ENCODE measurements around the gene CEP70. TPM values are rescaled to one million over a fixed set of nuclear protein-coding genes. Genes with fewer than 3 reads are reported as not detected.

The CEP70 gene
- total RNA-seq, 2 donors from 2014 or later = 36.9 to 37.4 TPM

DNA sequence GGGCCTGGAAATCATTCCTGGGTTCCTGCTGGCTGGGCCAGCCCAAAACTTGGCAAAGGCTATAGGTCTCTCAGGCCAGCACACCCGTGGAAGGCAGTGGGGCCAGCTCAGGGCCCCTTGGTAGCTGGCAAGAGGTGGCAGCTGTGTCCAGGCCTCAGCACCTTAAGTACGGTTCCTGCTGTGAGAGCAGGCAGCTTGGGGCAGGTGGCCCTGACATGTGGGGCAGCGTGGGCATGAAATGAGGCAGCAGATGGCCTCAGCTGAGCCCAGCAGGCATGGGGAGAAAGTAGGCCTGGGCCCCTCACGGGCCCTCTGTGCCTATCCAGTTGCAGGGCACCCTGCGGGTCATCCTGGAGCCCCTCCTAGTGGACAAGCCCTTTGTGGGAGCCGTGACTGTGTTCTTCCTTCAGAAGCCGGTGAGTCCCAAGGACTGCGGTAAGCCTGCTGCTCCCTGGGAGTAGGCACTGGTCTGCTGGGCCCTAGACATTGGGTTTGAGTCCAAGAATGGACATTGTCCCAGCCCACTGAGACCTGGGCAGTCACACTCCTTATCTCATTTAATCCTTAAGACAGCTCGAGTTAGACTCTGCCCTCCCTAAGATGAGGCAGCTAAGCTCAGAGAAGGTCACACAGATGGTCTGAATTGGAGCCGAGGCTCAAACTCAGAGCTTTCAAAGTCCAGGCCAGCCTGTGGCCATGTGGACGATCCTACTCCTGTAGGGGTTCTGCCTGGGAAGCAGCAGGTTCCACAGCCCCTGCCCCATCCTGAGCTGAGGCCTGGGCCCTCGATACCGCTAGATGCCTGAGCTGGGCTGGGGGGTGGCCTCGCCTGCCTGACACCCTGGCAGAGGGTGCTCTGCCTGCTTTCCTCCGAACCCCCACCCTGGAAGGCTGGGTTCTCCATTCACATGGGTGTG is 134.2 kb downstream of the CEP70 start:
- Histone ChIP-seq H3K27me3 (no peaks in the 10 kb centered on the region), H3K36me3 (replicated peaks in 1 of 2; ENCODE audit: insufficient read depth in 1 of 2, low read depth in 2 of 2) (no peaks in the 10 kb centered on the region), H3K4me3 (no peak overlapping the region), H3K27ac (no peak overlapping the region), H3K9me3 (no peaks in the 10 kb centered on the region), H3K4me1 (no peaks in the 10 kb centered on the region)
- TF ChIP-seq, protein P1, sequence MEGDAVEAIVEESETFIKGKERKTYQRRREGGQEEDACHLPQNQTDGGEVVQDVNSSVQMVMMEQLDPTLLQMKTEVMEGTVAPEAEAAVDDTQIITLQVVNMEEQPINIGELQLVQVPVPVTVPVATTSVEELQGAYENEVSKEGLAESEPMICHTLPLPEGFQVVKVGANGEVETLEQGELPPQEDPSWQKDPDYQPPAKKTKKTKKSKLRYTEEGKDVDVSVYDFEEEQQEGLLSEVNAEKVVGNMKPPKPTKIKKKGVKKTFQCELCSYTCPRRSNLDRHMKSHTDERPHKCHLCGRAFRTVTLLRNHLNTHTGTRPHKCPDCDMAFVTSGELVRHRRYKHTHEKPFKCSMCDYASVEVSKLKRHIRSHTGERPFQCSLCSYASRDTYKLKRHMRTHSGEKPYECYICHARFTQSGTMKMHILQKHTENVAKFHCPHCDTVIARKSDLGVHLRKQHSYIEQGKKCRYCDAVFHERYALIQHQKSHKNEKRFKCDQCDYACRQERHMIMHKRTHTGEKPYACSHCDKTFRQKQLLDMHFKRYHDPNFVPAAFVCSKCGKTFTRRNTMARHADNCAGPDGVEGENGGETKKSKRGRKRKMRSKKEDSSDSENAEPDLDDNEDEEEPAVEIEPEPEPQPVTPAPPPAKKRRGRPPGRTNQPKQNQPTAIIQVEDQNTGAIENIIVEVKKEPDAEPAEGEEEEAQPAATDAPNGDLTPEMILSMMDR (IDR thresholded peaks at IDR 0.05) = no peak
- no peak for TF ChIP-seq POLR2A (IDR thresholded peaks at IDR 0.05)
- 46 to 81% methylated on average over 3 to 14 of the region's 15 CpGs for WGBS, 2 donors
- intact Hi-C loops (cut with DNase I) = no loop called here
- DNase-seq = no peak
- ATAC-seq = no peak

DNA sequence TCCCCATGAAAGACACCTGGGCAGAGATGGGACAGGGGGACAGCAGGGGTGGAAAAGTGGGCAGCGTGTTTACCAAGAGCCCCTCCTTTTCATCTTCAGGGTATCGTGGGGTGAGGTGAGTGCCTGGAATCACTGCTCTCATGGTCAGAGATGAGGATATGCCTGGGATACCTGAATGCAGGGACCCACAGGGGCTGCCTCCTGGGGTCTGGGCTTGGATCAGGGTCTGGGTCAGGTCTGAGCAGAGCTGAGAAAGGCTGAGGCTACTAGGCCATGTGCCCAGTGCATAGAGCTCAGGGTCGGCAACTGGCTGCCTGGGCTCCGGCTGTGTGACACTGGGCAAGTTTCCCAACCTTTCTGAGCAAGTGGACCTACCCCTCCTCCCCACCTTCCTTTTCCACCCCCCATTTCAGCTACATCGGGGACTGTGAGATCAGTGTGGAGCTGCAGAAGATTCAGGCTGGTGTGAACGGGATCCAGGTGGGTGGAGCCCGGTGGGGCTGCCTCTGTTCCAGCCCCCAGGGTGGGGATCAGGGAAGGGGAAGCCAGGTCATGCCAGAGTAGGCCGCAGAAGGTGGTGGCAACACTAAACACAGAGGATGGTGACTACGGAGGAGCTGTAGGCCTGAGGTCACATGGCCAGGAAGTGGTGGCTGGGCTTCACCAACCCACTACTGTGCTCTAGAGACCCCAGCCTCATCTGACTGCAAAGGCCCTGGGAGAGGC is 135.1 kb downstream of the CEP70 start:
- Histone ChIP-seq H3K27ac (no peak overlapping the region), H3K4me1 (no peaks in the 10 kb centered on the region), H3K36me3 (replicated peaks in 1 of 2; ENCODE audit: insufficient read depth in 1 of 2, low read depth in 2 of 2) (no peaks in the 10 kb centered on the region), H3K4me3 (no peak overlapping the region), H3K27me3 (no peaks in the 10 kb centered on the region), H3K9me3 (no peaks in the 10 kb centered on the region)
- intact Hi-C loops (cut with DNase I) = no loop called here
- DNase-seq (no peak), ATAC-seq (no peak)
- 77 to 90% methylated on average over 8 to 9 of the region's 9 CpGs for WGBS, 2 donors
- TF ChIP-seq, protein P1 (IDR thresholded peaks at IDR 0.05) = no peak
- TF ChIP-seq POLR2A (IDR thresholded peaks at IDR 0.05) = no peak

DNA sequence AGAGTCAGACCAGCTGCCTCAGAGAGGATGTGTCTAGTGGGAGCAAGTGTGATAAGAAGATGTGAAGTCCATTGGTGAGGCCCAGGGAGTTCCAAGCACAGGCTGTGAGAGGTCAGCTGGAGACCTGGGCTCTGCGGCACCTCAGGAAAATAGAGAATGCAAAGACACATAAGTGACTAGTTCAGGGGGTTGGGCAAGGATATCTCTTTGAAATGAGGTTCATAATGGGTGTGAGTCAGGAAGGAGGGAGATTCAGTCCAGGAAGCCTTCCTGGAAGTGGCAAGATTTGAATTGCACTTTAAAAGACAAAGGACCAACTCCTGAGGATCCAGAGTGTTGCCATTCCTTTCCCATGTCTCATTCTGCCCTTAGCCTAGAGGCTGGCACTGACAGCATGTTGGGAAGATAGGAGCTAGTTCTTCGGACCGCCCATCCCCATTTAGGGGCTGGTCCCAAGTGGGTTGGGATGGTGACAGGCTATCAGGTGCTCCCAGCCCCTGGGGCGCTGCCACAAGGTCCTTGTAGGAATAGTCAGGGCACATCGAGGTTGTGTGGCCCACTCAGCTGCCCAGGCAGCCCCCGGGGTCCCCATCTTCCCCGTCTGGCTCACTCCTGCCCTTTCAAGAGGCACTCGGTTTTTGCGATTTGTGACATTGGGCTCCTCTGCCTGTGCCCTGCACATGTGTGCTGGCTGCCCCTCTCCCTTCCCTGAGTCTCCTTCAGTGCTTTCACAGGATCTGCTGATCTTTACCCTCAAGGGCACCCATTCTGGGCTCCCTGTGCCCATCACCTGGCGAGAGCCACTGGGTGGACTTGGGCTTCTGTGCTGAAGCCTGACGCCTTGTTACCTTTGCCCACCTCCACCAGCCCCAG is 136.0 kb downstream of the CEP70 start:
- H3K4me1 ChIP-seq = no peaks in the 10 kb centered on the region
- 80 to 95% methylated on average over 8 to 11 of the region's 11 CpGs for WGBS, 2 donors
- H3K4me3 ChIP-seq = no peak overlapping the region
- no peak overlapping the region for H3K27ac ChIP-seq
- intact Hi-C loops (cut with DNase I) = no loop called here
- H3K36me3 ChIP-seq (replicated peaks in 1 of 2; ENCODE audit: insufficient read depth in 1 of 2, low read depth in 2 of 2) = no peaks in the 10 kb centered on the region
- no peak for ATAC-seq
- no peak for DNase-seq
- no peaks in the 10 kb centered on the region for H3K27me3 ChIP-seq
- TF ChIP-seq POLR2A (IDR thresholded peaks at IDR 0.05) = no peak
- TF ChIP-seq, protein P1 (IDR thresholded peaks at IDR 0.05) = no peak
- H3K9me3 ChIP-seq = no peaks in the 10 kb centered on the region

DNA sequence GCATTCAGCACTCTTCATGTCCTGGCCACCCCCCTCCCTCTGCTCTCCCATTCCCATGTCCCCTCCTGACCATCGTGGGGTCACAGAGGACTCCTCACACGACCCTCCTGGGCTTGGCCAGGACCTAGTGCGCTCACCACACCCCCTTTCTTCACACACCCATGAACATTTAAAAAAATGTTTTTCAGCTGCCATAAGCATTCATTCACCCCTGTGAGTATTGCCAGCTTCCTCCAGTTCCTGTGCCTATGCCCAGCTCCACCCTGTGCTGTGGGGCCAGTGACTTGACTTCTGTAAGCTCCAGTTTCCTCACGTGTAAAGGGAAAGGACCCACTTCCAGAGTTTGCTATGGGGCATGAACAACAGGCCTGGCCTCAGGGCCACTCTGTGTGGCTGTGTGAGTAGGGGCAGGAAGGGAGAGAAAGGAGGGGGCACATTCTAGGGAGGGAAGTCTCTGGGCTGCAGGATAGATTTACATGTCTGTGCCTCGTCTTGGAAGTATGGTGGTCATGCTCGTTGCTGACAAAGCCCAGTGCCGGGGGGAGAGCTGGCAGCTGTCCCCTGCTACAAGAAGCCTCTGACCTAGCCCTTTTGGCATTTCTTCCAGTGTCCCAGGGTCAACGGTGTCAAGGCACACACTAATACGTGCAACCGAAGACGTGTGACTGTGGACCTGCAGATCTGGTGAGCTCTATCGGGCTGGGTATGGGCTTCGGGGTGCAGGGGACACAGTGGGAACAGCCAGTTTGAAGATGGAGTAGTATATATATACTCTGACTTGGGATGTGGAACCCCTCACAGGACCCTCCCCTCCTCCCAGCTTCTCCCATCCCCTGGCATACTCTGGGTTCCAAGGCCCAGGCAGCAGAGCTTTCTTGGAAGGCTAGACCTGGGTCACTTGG is 136.8 kb downstream of the CEP70 start:
- no peaks in the 10 kb centered on the region for H3K4me1 ChIP-seq
- H3K4me3 ChIP-seq = no peak overlapping the region
- ATAC-seq (no peak), DNase-seq (no peak)
- no peaks in the 10 kb centered on the region for H3K36me3 ChIP-seq (replicated peaks in 1 of 2; ENCODE audit: insufficient read depth in 1 of 2, low read depth in 2 of 2)
- WGBS, 2 donors = 82 to 89% methylated on average over 7 to 13 of the region's 13 CpGs
- TF ChIP-seq, protein P1 (IDR thresholded peaks at IDR 0.05) = no peak
- no peak for TF ChIP-seq POLR2A (IDR thresholded peaks at IDR 0.05)
- no peaks in the 10 kb centered on the region for H3K27me3 ChIP-seq
- H3K9me3 ChIP-seq = no peaks in the 10 kb centered on the region
- intact Hi-C loops (cut with DNase I) = no loop called here
- H3K27ac ChIP-seq = no peak overlapping the region

Measured in body of pancreas (tissue), 4 donors.